PC-9 (cell line): Measurements from ENCODE around the gene GRID2. TPM values are rescaled to one million over a fixed set of nuclear protein-coding genes. Genes with fewer than 3 reads are reported as not detected.

Experiments used
- BruUV-seq: library from RNA; stranded (reverse); fragments of 400-500 nt; replicated peaks from 2 replicates; lab custom pipeline; 2021; lab: Mats Ljungman, UMichigan
- CTCF ChIA-PET: fragments of 300-600 bp; sonication (Branson Sonifier 250); formaldehyde crosslinking; loops from one replicate; lab custom pipeline; 2022; ENCODE audit warnings: antibody characterized with exemption; lab: Charles Lee
- POLR2A ChIA-PET: fragments of 300-600 bp; sonication (Branson Sonifier 250); formaldehyde crosslinking; loops from one replicate; lab custom pipeline; 2022; ENCODE audit warnings: antibody characterized with exemption; ENCODE audit not compliant: unreplicated experiment; lab: Charles Lee
- DNase-seq, 2 experiments: peaks; one replicate each; pipeline versions ENCODE4 v3.0.0 to v3.0.0-alpha.2; 2015 to 2022; ENCODE audit warnings: mixed read lengths in 1 of 2
- H2AFZ ChIP-seq: fragments of 200-600 bp; sonication (generic); 2 replicates; pipeline ENCODE4 v1.8.1; 2017; ENCODE audit warnings: antibody characterized with exemption
- H3F3A ChIP-seq: fragments of 200-600 bp; sonication (generic); 2 replicates; pipeline ENCODE4 v1.8.1; 2017; ENCODE audit warnings: antibody characterized with exemption, mild to moderate bottlenecking, low read depth; ENCODE audit not compliant: insufficient read depth
- H3K27ac ChIP-seq: fragments of 200-600 bp; sonication (generic); 2 replicates; pipeline ENCODE4 v1.6.1; 2016; ENCODE audit warnings: mixed run types
- H3K27me3 ChIP-seq: fragments of 200-600 bp; sonication (generic); 2 replicates; pipeline ENCODE4 v1.6.1; 2016; ENCODE audit warnings: low read depth, mixed run types; ENCODE audit not compliant: insufficient read depth
- H3K36me3 ChIP-seq: fragments of 200-600 bp; sonication (generic); 2 replicates; pipeline ENCODE4 v1.6.1; 2016; ENCODE audit warnings: low read depth, mixed run types
- H3K4me1 ChIP-seq: fragments of 200-600 bp; sonication (generic); replicated peaks from 2 replicates; pipeline ENCODE4 v1.6.1; 2016; ENCODE audit warnings: mixed run types; ENCODE audit not compliant: insufficient read depth
- H3K4me2 ChIP-seq: fragments of 200-600 bp; sonication (generic); 2 replicates; pipeline ENCODE4 v1.6.1; 2017; ENCODE audit warnings: mixed run types
- H3K4me3 ChIP-seq: fragments of 200-600 bp; sonication (generic); 2 replicates; pipeline ENCODE4 v1.6.1; 2016; ENCODE audit warnings: mixed run types
- H3K79me2 ChIP-seq: fragments of 200-600 bp; sonication (generic); 2 replicates; pipeline ENCODE4 v1.6.1; 2017; ENCODE audit warnings: low read depth, mixed run types
- H3K9me2 ChIP-seq: fragments of 200-600 bp; sonication (generic); 2 replicates; pipeline ENCODE4 v1.8.1; 2017; ENCODE audit warnings: mild to moderate bottlenecking; ENCODE audit not compliant: insufficient read depth
- H3K9me3 ChIP-seq: fragments of 200-600 bp; sonication (generic); 2 replicates; pipeline ENCODE4 v1.8.1; 2016; ENCODE audit warnings: low read depth; ENCODE audit not compliant: insufficient read depth
- H4K20me1 ChIP-seq: fragments of 200-600 bp; sonication (generic); 2 replicates; pipeline ENCODE4 v1.8.1; 2017; ENCODE audit not compliant: insufficient read depth
- EZH2 ChIP-seq: fragments of 200-600 bp; sonication (generic); IDR thresholded peaks from 2 replicates; pipeline ENCODE4 v1.8.0; 2017; ENCODE audit warnings: antibody characterized with exemption, low read depth
- intact Hi-C: fragments of 100-400 bp; cut with micrococcal nuclease; formaldehyde crosslinking; loops from one replicate; pipeline ENCODE4 v1.10.0; 2022; ENCODE audit not compliant: unreplicated experiment
- total RNA-seq: library from RNA; stranded (reverse); gene quantifications from 2 replicates; pipeline ENCODE4 v1.2.3, GENCODE V29; 2021
- TF ChIP-seq, protein P1 (sequence below): fragments of 200-600 bp; sonication (generic); conservative IDR thresholded peaks from 2 replicates; pipeline ENCODE4 v1.6.1; 2017; ENCODE audit warnings: mixed run types, antibody characterized with exemption, mild to moderate bottlenecking, moderate library complexity

GRID2 gene
- total RNA-seq, 1 experiment from 2014 or later = not detected

- no peaks in the 10 kb centered on the region for H3K9me3 ChIP-seq
- intact Hi-C loops = no loop called here
- no peaks in the 10 kb centered on the region for H4K20me1 ChIP-seq
- BruUV-seq = no TSS peak
- H3K4me2 ChIP-seq = no peak overlapping the region
- H3K4me3 ChIP-seq = no peak overlapping the region
- CTCF ChIA-PET = no interaction called here
- DNase-seq = no peak
- H3K79me2 ChIP-seq = no peaks in the 10 kb centered on the region
- no peaks in the 10 kb centered on the region for H3K4me1 ChIP-seq
- H3K36me3 ChIP-seq = no peaks in the 10 kb centered on the region
- TF ChIP-seq EZH2 = no peak
- TF ChIP-seq, protein P1, sequence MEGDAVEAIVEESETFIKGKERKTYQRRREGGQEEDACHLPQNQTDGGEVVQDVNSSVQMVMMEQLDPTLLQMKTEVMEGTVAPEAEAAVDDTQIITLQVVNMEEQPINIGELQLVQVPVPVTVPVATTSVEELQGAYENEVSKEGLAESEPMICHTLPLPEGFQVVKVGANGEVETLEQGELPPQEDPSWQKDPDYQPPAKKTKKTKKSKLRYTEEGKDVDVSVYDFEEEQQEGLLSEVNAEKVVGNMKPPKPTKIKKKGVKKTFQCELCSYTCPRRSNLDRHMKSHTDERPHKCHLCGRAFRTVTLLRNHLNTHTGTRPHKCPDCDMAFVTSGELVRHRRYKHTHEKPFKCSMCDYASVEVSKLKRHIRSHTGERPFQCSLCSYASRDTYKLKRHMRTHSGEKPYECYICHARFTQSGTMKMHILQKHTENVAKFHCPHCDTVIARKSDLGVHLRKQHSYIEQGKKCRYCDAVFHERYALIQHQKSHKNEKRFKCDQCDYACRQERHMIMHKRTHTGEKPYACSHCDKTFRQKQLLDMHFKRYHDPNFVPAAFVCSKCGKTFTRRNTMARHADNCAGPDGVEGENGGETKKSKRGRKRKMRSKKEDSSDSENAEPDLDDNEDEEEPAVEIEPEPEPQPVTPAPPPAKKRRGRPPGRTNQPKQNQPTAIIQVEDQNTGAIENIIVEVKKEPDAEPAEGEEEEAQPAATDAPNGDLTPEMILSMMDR = no peak
- POLR2A ChIA-PET = no interaction called here
- H3F3A ChIP-seq = no peaks in the 10 kb centered on the region
- no peaks in the 10 kb centered on the region for H3K9me2 ChIP-seq
- H2AFZ ChIP-seq = no peak overlapping the region
- no peak overlapping the region for H3K27ac ChIP-seq
- H3K27me3 ChIP-seq = no peaks in the 10 kb centered on the region
These were observed 1471.8 kb downstream of the GRID2 start for GRCh38 chr4:93775551-93775950.

- no peaks in the 10 kb centered on the region for H3K27me3 ChIP-seq
- DNase-seq = no peak
- H3K36me3 ChIP-seq = no peaks in the 10 kb centered on the region
- H3K9me2 ChIP-seq = no peaks in the 10 kb centered on the region
- H3K27ac ChIP-seq = no peak overlapping the region
- no peaks in the 10 kb centered on the region for H3K4me1 ChIP-seq
- no peaks in the 10 kb centered on the region for H3K9me3 ChIP-seq
- no peaks in the 10 kb centered on the region for H3K79me2 ChIP-seq
- H3F3A ChIP-seq = no peaks in the 10 kb centered on the region
- no peak overlapping the region for H3K4me2 ChIP-seq
- BruUV-seq = no TSS peak
- ChIA-PET POLR2A (no interaction called here), CTCF (no interaction called here)
- no peaks in the 10 kb centered on the region for H4K20me1 ChIP-seq
- H2AFZ ChIP-seq = no peak overlapping the region
- TF ChIP-seq, protein P1 = no peak
- no peak for TF ChIP-seq EZH2
- H3K4me3 ChIP-seq = no peak overlapping the region
- intact Hi-C loops = no loop called here
These were observed 1472.8 kb downstream of the GRID2 start for GRCh38 chr4:93776386-93777080.

- Histone ChIP-seq H3K4me3 (no peak overlapping the region), H2AFZ (no peak overlapping the region), H3K27ac (no peak overlapping the region), H3F3A (no peaks in the 10 kb centered on the region), H3K36me3 (no peaks in the 10 kb centered on the region), H3K4me1 (no peaks in the 10 kb centered on the region), H4K20me1 (no peaks in the 10 kb centered on the region), H3K4me2 (no peak overlapping the region), H3K79me2 (no peaks in the 10 kb centered on the region), H3K27me3 (no peaks in the 10 kb centered on the region), H3K9me2 (no peaks in the 10 kb centered on the region), H3K9me3 (no peaks in the 10 kb centered on the region)
- intact Hi-C loops = no loop called here
- ChIA-PET POLR2A (no interaction called here), CTCF (no interaction called here)
- no TSS peak for BruUV-seq
- TF ChIP-seq EZH2 = no peak
- TF ChIP-seq, protein P1 = no peak
- no peak for DNase-seq
These were observed 1473.3 kb downstream of the GRID2 start for GRCh38 chr4:93777081-93777460.
